Right ventricle myocardium superior (tissue), 1 donor: ENCODE results near the gene ADAM19. TPM values are rescaled to one million over a fixed set of nuclear protein-coding genes. Genes with fewer than 3 reads are reported as not detected.

Experiments used
- ATAC-seq: fragments of 200-7000 bp; cut with Tn5 transposase; one replicate; pipeline ENCODE4 v1.9.1; 2020; ENCODE audit warnings: mild to moderate bottlenecking; ENCODE audit not compliant: poor library complexity
- DNase-seq: peaks from one replicate; pipeline ENCODE4 v3.0.0-alpha.2; 2020
- intact Hi-C: fragments of 100-400 bp; cut with DNase I; formaldehyde crosslinking; loops from one replicate; pipeline ENCODE4 v1.11.2; 2022
- total RNA-seq: library from RNA; stranded (reverse); fragmentation: NEBNext Ultra II Directional; extraction: Animal tissue kit (Norgen Biotek cat#: 25700); gene quantifications from one replicate; pipeline ENCODE4 v1.2.1, GENCODE V29; 2021
- donor health status: DM: no; HTN: yes; CAD: no; lungs with severe emphysema.

The ADAM19 gene
- total RNA-seq, 1 donor from 2014 or later: 8.4 TPM

GRCh38 chr5:157479612-157480510, 95.7 kb downstream of the ADAM19 start:
- intact Hi-C loops: loop anchor here (5.0 kb wide), 1 partner anchor 153 kb away; no protein-coding TSS in a partner anchor
- ATAC-seq (no peak), DNase-seq (no peak)

GRCh38 chr5:157479166-157479565, 96.4 kb downstream of the ADAM19 start:
- DNase-seq: no peak
- no peak for ATAC-seq
- intact Hi-C loops: loop anchor here (5.0 kb wide), 1 partner anchor 152 kb away; no protein-coding TSS in a partner anchor

GRCh38 chr5:157478726-157479125, 96.8 kb downstream of the ADAM19 start:
- ATAC-seq (no peak), DNase-seq (no peak)
- intact Hi-C loops: loop anchor here (5.0 kb wide), 1 partner anchor 151 kb away; no protein-coding TSS in a partner anchor

- no peak for DNase-seq
- intact Hi-C loops: loop anchor here (5.0 kb wide), 1 partner anchor 151 kb away; no protein-coding TSS in a partner anchor
Observed at GRCh38 chr5:157477814-157478494, 97.6 kb downstream of the ADAM19 start.

GRCh38 chr5:157476702-157477408, 98.7 kb downstream of the ADAM19 start:
- ATAC-seq (peak; percentile 77), DNase-seq (no peak)
- intact Hi-C loops: loop anchor here (5.0 kb wide), 1 partner anchor 150 kb away; no protein-coding TSS in a partner anchor

More at GRCh38 chr5:157477814-157478494, 97.6 kb downstream of the ADAM19 start:
- no peak for ATAC-seq

GRCh38 chr5:157475432-157475831, 100.1 kb downstream of the ADAM19 start:
- DNase-seq (no peak), ATAC-seq (no peak)
- intact Hi-C loops: loop anchor here (5.0 kb wide), 1 partner anchor 148 kb away; no protein-coding TSS in a partner anchor

GRCh38 chr5:157473383-157474320, 101.9 kb downstream of the ADAM19 start:
- ATAC-seq (peak; percentile 42), DNase-seq (no peak)
- intact Hi-C loops: loop anchor here (5.0 kb wide), 1 partner anchor 41 kb away; no protein-coding TSS in a partner anchor

- DNase-seq: no peak
- intact Hi-C loops: loop anchor here (5.0 kb wide), 1 partner anchor 39 kb away; no protein-coding TSS in a partner anchor
- no peak for ATAC-seq
Observed at GRCh38 chr5:157471709-157472108, 103.9 kb downstream of the ADAM19 start.

GRCh38 chr5:157470631-157471030, 104.9 kb downstream of the ADAM19 start:
- ATAC-seq (no peak), DNase-seq (no peak)
- intact Hi-C loops: loop anchor here (5.0 kb wide), 1 partner anchor 38 kb away; no protein-coding TSS in a partner anchor

- DNase-seq: no peak
- ATAC-seq: no peak
- intact Hi-C loops: loop anchor here (5.0 kb wide), 1 partner anchor 37 kb away; no protein-coding TSS in a partner anchor
Observed at GRCh38 chr5:157469687-157470086, 105.9 kb downstream of the ADAM19 start.

- DNase-seq: no peak
- intact Hi-C loops: no loop called here
- no peak for ATAC-seq
Observed at GRCh38 chr5:157469073-157469472, 106.5 kb downstream of the ADAM19 start.

GRCh38 chr5:157468293-157468965, 107.1 kb downstream of the ADAM19 start:
- DNase-seq: no peak
- intact Hi-C loops: no loop called here
- no peak for ATAC-seq

- peak; percentile 83 for ATAC-seq
- intact Hi-C loops: no loop called here
- DNase-seq: peak; percentile 45
Observed at GRCh38 chr5:157464519-157465171, 110.9 kb downstream of the ADAM19 start.

GRCh38 chr5:157463621-157464518, 111.7 kb downstream of the ADAM19 start:
- intact Hi-C loops: no loop called here
- DNase-seq (no peak), ATAC-seq (peak; percentile 54)

- DNase-seq (no peak), ATAC-seq (no peak)
- intact Hi-C loops: no loop called here
Observed at GRCh38 chr5:157463081-157463480, 112.5 kb downstream of the ADAM19 start.
